GM10266 (cell line): ENCODE measurements around the gene LRRC71.

ENCODE experiments used
- DNase-seq: peaks from one replicate; pipeline ENCODE4 v3.0.0; 2012; ENCODE audit errors: extremely low spot score
- TF ChIP-seq, protein P1 (sequence below): IDR thresholded peaks from 2 replicates; pipeline ENCODE4 v1.5.1; 2012; ENCODE audit warnings: mild to moderate bottlenecking, low read depth; ENCODE audit not compliant: control insufficient read depth, insufficient read depth; ENCODE audit errors: missing control alignments

The LRRC71 gene

DNA sequence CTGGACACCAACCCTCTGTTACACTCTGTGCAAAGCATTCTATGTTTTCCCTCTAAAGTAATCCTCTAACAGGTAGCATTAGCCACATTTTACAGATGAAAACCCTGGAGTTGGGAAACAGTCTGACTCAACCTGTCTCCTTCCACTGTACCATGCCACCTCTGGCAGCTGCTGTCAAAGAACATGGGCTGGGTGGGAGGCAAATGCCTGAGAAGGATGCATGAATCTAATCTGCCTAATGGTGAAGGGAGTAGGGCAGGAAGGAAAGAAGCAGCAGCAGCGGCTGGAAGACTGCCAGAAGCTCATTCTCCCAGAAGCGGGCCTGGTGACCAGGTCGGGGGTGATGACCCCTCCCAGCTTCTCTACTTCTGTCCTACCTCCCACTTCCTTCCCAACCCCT is 21.7 kb downstream of the LRRC71 start:
- no peak for DNase-seq

GRCh38 chr1:156942576-156942975 is 22.1 kb downstream of the LRRC71 start:
- DNase-seq: no peak
- TF ChIP-seq, protein P1, sequence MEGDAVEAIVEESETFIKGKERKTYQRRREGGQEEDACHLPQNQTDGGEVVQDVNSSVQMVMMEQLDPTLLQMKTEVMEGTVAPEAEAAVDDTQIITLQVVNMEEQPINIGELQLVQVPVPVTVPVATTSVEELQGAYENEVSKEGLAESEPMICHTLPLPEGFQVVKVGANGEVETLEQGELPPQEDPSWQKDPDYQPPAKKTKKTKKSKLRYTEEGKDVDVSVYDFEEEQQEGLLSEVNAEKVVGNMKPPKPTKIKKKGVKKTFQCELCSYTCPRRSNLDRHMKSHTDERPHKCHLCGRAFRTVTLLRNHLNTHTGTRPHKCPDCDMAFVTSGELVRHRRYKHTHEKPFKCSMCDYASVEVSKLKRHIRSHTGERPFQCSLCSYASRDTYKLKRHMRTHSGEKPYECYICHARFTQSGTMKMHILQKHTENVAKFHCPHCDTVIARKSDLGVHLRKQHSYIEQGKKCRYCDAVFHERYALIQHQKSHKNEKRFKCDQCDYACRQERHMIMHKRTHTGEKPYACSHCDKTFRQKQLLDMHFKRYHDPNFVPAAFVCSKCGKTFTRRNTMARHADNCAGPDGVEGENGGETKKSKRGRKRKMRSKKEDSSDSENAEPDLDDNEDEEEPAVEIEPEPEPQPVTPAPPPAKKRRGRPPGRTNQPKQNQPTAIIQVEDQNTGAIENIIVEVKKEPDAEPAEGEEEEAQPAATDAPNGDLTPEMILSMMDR: no peak

More for the DNA sequence above, 21.7 kb downstream of the LRRC71 start:
- TF ChIP-seq, protein P1: no peak

DNA sequence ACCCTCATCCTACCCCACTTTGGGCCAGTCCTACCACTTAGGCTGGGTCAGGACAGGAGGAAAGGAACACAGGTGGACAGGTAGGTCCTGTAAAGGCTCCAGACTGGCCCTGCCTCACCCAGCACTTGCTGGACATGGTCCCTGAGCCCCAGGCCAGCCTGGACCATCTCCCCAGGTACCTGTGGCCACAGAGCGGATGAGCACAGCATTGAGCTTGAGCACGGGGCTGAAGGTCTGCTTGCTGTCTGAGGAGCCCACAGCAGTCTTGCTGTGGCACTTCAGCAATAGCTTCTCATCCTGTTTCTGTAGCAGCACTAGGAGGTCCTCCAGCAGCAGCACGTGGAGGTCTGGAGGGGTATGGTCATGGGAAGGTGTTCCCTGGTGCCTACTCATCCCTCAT is 23.3 kb downstream of the LRRC71 start:
- TF ChIP-seq, protein P1: no peak
- no peak for DNase-seq

GRCh38 chr1:156944268-156944667 is 23.8 kb downstream of the LRRC71 start:
- TF ChIP-seq, protein P1: no peak
- DNase-seq: no peak

DNA sequence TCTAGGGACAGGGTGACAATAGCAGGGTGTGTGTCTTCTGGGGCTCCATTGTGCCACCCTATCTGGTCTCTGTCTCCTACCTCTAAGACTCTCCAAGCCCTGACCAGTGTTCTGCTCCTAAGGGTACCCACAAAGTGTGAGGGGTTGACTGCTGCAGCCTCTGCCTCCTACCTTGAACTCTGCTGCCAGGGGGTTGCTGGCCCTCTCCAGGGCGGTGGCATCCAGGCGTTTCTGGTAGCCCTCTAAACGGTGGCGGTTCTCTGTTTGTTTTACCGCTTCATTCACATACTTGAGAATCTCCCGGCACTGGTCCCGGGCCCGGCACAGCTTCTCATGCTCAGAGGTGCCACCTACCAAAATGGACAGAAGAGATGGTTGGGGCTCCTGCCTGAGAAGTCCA is 24.4 kb downstream of the LRRC71 start:
- no peak for DNase-seq
- TF ChIP-seq, protein P1: no peak

- TF ChIP-seq, protein P1: no peak
- DNase-seq: no peak
These were observed 25.6 kb downstream of the LRRC71 start for GRCh38 chr1:156945881-156946661.

DNA sequence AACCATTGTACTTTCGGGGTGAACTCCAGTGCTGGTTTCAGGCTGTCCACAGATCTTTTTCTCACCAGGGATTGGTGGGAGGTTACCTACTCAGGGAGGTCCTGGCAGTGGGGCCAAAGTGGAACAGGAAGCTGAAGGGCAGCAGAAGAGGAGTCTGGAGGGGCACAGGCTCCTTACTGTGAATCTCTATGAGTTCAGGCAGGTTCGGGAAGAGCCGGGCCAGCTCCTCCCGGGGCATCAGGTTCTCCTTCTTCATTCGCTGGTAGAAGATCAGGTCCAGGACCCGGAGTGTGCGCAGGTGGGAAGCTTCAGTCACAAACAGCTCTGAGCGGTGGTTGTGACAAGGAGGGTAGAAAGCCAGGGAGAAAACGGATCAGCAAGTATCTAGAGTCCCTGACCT is 26.7 kb downstream of the LRRC71 start:
- DNase-seq: no peak
- TF ChIP-seq, protein P1: no peak
